DMS79 treated with DMSO at 0.1 percent for 48 hours (cell line): ENCODE data around the gene RPL26.
"Not testable (repeated sequence)": the region's sequence is repeated elsewhere in the genome, so short reads cannot be mapped to it uniquely, and the experiment has no call there.

Experiments used
- DNase-seq: peaks from one replicate; lab custom pipeline; 2025; lab: John Stamatoyannopoulos, UW

Gene RPL26

DNA sequence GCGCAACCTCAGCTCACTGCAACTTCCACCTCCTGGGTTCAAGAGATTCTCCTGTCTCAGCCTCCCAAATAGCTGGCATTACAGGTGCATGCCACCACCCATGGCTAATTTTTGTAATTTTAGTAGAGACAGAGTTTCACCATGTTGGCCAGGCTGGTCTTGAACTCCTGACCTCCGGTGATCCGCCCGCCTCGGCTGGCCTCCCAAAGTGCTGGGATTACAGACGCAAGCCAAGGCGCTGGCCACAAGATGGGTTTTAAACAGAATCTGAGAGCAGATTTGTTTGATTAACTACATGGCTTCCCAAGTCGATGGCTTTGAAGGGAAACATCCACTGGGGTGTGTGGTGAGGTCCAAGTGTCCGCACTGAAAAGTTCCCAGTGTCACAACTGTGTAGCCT is 11.5 kb upstream of the RPL26 start:
- not testable (repeated sequence) for DNase-seq

DNA sequence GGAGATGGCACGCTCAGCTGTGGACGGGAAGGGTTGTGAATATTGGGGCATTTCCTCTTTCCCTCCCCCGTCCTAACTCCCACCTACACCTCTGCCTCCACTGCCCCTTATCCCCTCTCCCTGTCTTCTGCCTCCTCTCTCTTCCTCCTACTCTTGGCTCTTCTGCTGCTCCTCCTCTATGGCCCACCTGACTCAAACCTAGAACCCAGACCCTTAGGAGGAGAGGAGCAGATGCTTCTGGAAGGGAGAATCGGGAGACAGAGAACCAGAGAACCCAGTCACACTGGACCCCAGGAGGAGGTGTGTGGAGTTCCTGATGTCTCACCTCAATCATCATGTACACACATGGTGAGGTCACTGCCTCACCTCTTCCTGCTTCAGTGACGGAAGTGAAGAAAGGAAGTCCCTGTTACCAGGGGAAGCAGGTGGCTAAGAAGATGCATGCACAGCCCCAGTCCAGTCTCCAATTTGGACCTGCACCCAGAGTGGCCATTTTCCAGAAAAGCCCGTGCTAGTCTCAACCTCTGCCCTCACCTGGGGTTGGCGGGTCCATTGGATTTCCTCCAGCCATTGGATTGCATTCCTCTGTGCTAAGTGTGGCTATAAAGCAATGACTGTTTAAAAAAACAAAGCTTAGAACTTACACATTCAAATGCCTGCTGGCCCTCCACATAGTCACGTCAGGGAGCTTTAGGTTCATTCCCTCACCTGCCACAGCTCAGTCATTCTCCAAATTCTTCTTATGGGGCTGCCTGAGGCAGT is 10.7 kb upstream of the RPL26 start:
- DNase-seq: no peak

- no peak for DNase-seq
Observed at GRCh38 chr17:8392674-8393469, 9.9 kb upstream of the RPL26 start.

DNA sequence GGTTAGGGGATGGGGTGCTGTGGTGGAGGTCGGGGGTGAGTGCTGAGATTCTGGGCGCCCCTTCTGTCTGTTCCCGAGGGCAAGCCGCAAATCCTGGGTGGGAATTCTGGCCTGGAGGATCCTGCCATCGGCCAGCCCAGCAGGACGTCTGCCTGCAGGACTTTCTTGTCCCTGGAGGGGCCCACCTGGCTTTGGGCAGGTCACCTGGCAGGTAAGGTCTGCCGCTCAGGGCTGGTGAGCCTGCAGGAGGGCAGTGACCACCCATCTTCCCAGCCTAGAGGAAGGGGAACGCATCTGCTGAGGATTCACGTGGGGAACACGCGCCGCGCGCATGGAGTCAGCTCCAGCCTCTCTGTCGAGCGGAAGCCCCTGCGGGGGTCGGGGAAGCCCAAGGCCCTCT is 9.3 kb upstream of the RPL26 start:
- no peak for DNase-seq

GRCh38 chr17:8391711-8392110 is 8.7 kb upstream of the RPL26 start:
- no peak for DNase-seq

DNA sequence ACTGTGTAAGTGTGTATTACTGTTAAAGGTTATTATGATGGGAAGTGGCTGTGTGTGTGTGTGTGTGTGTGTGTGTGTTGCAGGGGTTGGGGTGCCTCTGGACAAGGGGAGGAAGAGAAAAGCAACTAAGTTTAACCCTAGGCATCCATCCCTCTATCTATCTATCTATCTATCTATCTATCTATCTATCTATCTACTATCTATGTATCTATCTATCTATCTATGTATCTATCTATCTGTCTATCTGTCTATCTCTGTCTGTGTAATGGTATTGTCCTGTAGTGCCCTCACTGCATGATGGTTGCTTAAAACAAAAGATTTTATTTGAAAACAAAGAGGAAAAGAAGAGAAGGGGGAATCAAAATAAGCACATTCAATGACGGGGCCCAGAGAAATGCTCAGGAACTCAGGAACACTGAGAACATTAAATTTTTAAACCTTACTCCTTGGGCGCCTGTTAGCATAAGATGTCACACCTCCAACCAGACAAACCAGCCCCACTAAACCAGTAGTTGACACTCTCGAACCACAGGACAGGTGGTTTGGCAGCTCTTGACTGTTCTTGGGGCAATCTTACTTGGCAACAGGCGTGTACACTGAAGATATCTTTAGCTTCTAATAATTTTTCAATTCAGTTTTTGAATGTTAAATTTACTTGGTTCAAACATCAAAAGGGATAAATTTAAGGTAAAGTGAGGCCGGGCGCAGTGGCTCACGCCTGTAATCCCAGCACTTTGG is 5.1 kb upstream of the RPL26 start:
- no peak for DNase-seq

- no peak for DNase-seq
Observed at GRCh38 chr17:8386841-8387240, 3.8 kb upstream of the RPL26 start.

GRCh38 chr17:8384801-8385378 is 1.9 kb upstream of the RPL26 start:
- DNase-seq: no peak

- no peak for DNase-seq
Observed at GRCh38 chr17:8382880-8383142, 182 bp downstream of the RPL26 start.

- DNase-seq: no peak
Observed at GRCh38 chr17:8382052-8382879, 727 bp downstream of the RPL26 start.

GRCh38 chr17:8380049-8380448 is 2.9 kb downstream of the RPL26 start:
- no peak for DNase-seq

DNA sequence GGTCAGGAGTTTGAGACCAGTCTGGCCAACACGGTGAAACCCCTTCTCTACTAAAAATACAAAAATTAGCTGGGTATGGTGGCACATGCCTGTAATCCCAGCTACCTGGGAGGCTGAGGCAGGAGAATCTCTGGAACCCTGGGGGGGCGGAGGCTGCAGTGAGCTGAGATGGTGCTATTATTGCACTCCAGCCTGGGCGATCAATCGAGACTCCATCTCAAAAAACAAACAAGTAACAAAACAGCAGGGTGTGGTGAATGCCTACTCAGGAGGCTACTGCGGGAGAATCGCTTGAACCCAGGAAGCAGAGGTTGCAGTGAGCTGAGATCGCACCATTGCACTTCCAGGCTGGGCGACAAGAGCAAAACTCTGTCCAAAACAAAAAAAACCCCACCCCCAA is 4.9 kb downstream of the RPL26 start:
- not testable (repeated sequence) for DNase-seq

GRCh38 chr17:8377422-8377821 is 5.6 kb downstream of the RPL26 start:
- DNase-seq: no peak

DNA sequence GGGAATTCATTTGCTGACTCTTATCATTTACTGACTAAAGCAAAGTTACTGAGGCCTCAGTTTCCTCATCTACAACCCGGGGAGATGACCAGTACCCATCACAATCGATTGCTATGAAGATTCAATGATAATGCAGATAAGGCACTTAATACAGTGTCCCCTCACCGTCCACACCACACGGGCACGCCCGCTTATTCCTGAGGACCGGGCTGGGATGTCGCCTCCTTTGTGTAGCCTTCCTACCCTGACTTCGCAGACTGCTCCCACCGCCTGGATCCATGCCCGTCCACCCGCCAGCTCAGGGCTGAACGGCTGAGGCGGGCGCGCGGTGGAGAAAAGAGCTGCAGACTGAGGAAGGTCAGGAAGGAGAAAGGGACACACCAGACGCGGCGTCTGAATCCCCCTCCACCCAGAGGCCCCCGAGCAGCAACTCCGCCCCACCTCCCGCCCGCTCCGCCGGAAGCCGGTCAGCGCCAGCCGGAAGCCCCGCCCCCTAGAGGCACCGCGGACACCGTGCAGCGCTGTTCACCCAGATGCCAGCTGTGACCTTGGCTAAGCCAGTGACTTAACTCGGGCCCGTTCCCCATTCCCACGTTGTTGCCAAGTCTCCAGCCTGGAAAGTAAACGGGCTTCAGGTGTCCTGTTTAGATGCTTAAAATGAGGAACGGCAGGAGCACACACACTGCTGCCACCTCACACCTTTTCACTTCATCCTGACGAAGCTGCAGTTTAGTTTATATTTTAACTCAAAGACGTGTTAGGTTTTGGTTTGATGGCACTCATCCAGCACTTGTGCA is 6.5 kb downstream of the RPL26 start, which contains the start of gene KRABD2:
TSS of gene KRABD2 (minus strand) at position 434 of the 797 bp plus-strand sequence.
- peak; percentile 51 for DNase-seq

GRCh38 chr17:8375738-8376259 is 7.2 kb downstream of the RPL26 start:
- DNase-seq: peak; percentile 13

- not testable (repeated sequence) for DNase-seq
Observed at GRCh38 chr17:8373856-8374255, 9.1 kb downstream of the RPL26 start.

- no peak for DNase-seq
Observed at GRCh38 chr17:8372422-8372821, 10.6 kb downstream of the RPL26 start.

DNA sequence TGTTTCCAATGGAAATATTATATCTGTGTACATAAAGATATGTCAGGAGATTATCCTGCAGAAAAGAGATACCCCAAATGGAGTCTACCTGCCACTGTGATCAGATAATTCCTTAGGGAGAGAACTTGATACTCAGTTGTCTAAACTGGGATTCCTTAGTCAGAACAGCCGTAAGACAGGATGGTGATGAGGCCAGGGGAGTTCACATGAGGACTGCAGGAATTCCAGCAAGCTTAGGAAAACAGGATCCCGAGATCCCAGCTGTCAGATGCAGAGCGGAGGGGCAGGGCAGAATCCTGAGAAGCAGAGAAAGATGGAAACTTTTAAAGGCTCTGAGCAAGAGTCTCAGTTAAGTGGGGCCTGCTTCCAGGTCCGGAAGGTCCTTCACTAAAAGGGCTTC is 11.2 kb downstream of the RPL26 start:
- DNase-seq: no peak

- no peak for DNase-seq
Observed at GRCh38 chr17:8369944-8370343, 13.0 kb downstream of the RPL26 start.

GRCh38 chr17:8368193-8368592 is 14.8 kb downstream of the RPL26 start:
- DNase-seq: no peak

GRCh38 chr17:8366231-8366630 is 16.8 kb downstream of the RPL26 start:
- DNase-seq: no peak
